Esophagus muscularis mucosa (tissue), 4 donors: ENCODE data around the gene PIK3R6. TPM values are rescaled to one million over a fixed set of nuclear protein-coding genes. Genes with fewer than 3 reads are reported as not detected.
"Not testable (repeated sequence)": the region's sequence is repeated elsewhere in the genome, so short reads cannot be mapped to it uniquely, and the experiment has no call there.

ENCODE experiments used
- DNase-seq: peaks from one replicate; pipeline ENCODE4 v3.0.0-alpha.2; 2017; ENCODE audit errors: extremely low spot score
- H3K27ac ChIP-seq, 4 donors: fragments of 200-600 bp; sonication (generic); replicated peaks in 1 of 4; 1 replicate in 3 of 4; 2 replicates in 1 of 4; pipeline ENCODE4 v1.5.1; 2016 to 2019; ENCODE audit warnings: mild to moderate bottlenecking in 1 of 4
- H3K27me3 ChIP-seq, 4 donors: fragments of 200-600 bp; sonication (generic); one replicate each; pipeline versions ENCODE4 v1.5.1 to v1.6.0; 2016 to 2019
- H3K36me3 ChIP-seq, 4 donors: fragments of 200-600 bp; sonication (generic); one replicate each; pipeline ENCODE4 v1.5.1; 2016 to 2019
- H3K4me1 ChIP-seq, 4 donors: fragments of 200-600 bp; sonication (generic); one replicate each; pipeline ENCODE4 v1.5.1; 2016 to 2019
- H3K4me3 ChIP-seq, 4 donors: fragments of 200-600 bp; sonication (generic); 1 replicate in 2 of 4; 2 replicates in 2 of 4; pipeline ENCODE4 v1.5.1; 2016 to 2019; ENCODE audit warnings: mild to moderate bottlenecking in 4 of 4, moderate library complexity in 1 of 4
- H3K9me3 ChIP-seq, 4 donors: fragments of 200-600 bp; sonication (generic); 1 replicate in 3 of 4; 2 replicates in 1 of 4; pipeline ENCODE4 v1.5.1; 2016 to 2019
- CTCF ChIP-seq, 3 experiments: fragments of 200-600 bp in 2 of 3; fragments of 450-650 bp in 1 of 3; sonication (generic) in 2 of 3; IDR thresholded peaks; one replicate each; pipeline ENCODE4 v1.5.1; 2017 to 2019; ENCODE audit warnings: antibody characterized with exemption in 3 of 3, mild to moderate bottlenecking in 2 of 3, moderate library complexity in 1 of 3
- EP300 ChIP-seq: sonication (generic); formaldehyde crosslinking; IDR thresholded peaks from one replicate; pipeline ENCODE4 v1.6.1; 2017; ENCODE audit warnings: antibody characterized with exemption
- POLR2A ChIP-seq: fragments of 450-650 bp; IDR thresholded peaks from one replicate; pipeline ENCODE4 v1.6.1; 2017; ENCODE audit warnings: antibody characterized with exemption, moderate library complexity, mild to moderate bottlenecking, low read depth
- POLR2AphosphoS5 ChIP-seq, 2 donors: sonication (generic); formaldehyde crosslinking; IDR thresholded peaks; one replicate each; pipeline ENCODE4 v1.6.1; 2017; ENCODE audit warnings: antibody characterized with exemption in 2 of 2
- WGBS: methylation state at CpG from one replicate; pipeline ENCODE4 v1.1.5; 2018; 5-methylcytosine and 5-hydroxymethylcytosine counted together
- intact Hi-C: fragments of 100-400 bp; cut with DNase I; formaldehyde crosslinking; loops from one replicate; pipeline ENCODE4 v1.15.1; 2023
- total RNA-seq, 4 donors: library from RNA; depleted of rRNA; stranded (reverse); fragments of >200 nt; gene quantifications; one replicate each; pipeline versions ENCODE4 v1.1.0 to v1.2.1, GENCODE V29; 2016

The PIK3R6 gene
- total RNA-seq, 4 donors from 2014 or later = 0.52 to 3.3 (median 1.8) TPM

- intact Hi-C loops = no loop called here
- H3K27ac ChIP-seq = no peak overlapping the region
- WGBS = 74% methylated on average over 4 of the region's 4 CpGs
Observed at GRCh38 chr17:8806926-8807550, 60.4 kb downstream of the PIK3R6 start.

DNA sequence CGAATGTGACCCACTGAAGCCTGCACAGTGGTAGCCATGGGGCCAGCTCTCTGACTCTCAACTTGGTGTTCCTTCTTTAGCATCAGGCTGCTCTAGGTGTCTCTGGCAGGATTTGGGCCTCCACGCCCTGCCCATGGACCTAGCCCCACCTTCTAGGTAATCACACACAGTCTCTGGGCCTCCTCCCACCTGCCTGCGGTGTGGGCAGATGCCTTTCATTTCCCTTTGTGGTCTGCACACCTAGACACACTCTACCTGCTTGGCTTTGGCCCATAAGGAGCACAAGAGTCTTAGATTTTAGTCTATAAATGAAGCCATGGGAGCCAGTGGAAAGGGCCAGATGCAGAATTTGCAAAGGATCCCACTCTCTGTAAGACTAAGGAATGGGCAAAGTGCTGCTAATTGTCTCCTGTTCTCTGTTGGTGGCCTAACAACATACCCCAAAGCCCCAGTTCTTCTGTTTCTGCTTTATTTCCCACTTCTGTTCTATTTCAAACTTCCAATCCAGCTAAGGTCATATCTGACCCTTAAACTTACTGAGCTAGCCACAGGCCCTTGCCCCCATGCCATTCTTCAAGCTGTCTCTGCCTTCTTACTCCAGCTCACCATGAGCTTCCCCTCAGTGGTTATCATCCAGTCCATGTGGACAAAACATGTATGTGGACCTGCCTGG, 61.1 kb downstream of the PIK3R6 start:
- intact Hi-C loops = no loop called here
- DNase-seq = peak; percentile 64
- peaks cover 0 to 5% (median 0%) of the 10 kb centered on the region in 4 donors for H3K36me3 ChIP-seq
- TF ChIP-seq POLR2AphosphoS5 (IDR thresholded peaks at IDR 0.05) (no peak), CTCF (IDR thresholded peaks at IDR 0.05) (no peak), POLR2A (no peak), EP300 (no peak)
- no peaks in the 10 kb centered on the region for H3K4me1 ChIP-seq
- no peak overlapping the region for H3K27ac ChIP-seq
- H3K4me3 ChIP-seq = no peak overlapping the region
- H3K27me3 ChIP-seq = peaks cover 0 to 22% (median 0%) of the 10 kb centered on the region in 4 donors
- WGBS = 100% methylated on average over 3 of the region's 3 CpGs
- H3K9me3 ChIP-seq = peaks cover 0 to 17% (median 6%) of the 10 kb centered on the region in 4 donors

More at GRCh38 chr17:8806926-8807550, 60.4 kb downstream of the PIK3R6 start:
- no peak for TF ChIP-seq POLR2A
- no peak for TF ChIP-seq EP300
- no peak for TF ChIP-seq CTCF (IDR thresholded peaks at IDR 0.05)
- no peak for TF ChIP-seq POLR2AphosphoS5 (IDR thresholded peaks at IDR 0.05)
- H3K4me1 ChIP-seq = no peaks in the 10 kb centered on the region
- peaks cover 0 to 24% (median 0%) of the 10 kb centered on the region in 4 donors for H3K27me3 ChIP-seq
- no peak overlapping the region for H3K4me3 ChIP-seq
- peak; percentile 39 for DNase-seq
- peaks cover 0 to 17% (median 6%) of the 10 kb centered on the region in 4 donors for H3K9me3 ChIP-seq
- peaks cover 0 to 5% (median 0%) of the 10 kb centered on the region in 4 donors for H3K36me3 ChIP-seq

DNA sequence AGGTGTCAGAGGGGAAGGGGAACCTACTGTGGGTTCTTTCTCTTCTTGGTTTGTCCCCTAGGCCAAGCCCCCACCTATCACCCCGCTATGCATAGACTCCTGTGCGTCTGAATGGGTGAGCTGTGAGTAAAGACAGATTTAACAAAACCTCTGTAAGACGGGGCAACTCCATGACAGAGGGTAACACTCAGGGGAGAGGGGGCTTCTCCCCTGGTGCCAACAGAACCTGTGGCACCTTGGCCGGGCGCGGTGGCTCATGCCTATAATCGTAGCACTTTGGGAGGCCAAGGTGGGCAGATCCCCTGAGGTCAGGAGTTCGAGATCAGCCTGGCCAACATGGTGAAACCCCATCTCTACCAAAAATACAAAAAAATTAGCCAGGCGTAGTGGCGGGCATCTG, 62.1 kb downstream of the PIK3R6 start:
- H3K4me3 ChIP-seq, H3K9me3 ChIP-seq, H3K36me3 ChIP-seq, intact Hi-C loops, H3K27ac ChIP-seq, H3K4me1 ChIP-seq: not testable (repeated sequence)
- 91% methylated on average over 10 of the region's 10 CpGs for WGBS
- peak; percentile 86 for DNase-seq
- H3K27me3 ChIP-seq = peaks cover 0 to 22% (median 0%) of the 10 kb centered on the region in 4 donors

- peak; percentile 84 for DNase-seq
- Histone ChIP-seq H3K27me3 (peaks cover 0 to 31% (median 3%) of the 10 kb centered on the region in 4 donors), H3K4me1 (peaks cover 0 to 8% (median 5%) of the 10 kb centered on the region in 4 donors), H3K9me3 (no peaks in the 10 kb centered on the region), H3K27ac (no peak overlapping the region), H3K36me3 (peaks cover 0 to 5% (median 0%) of the 10 kb centered on the region in 4 donors), H3K4me3 (no peak overlapping the region)
- intact Hi-C loops = no loop called here
- no peak for TF ChIP-seq POLR2A
- TF ChIP-seq CTCF (IDR thresholded peaks at IDR 0.05) = no peak
- no peak for TF ChIP-seq EP300
- 83% methylated on average over 19 of the region's 19 CpGs for WGBS
Observed at GRCh38 chr17:8803531-8804420, 63.7 kb downstream of the PIK3R6 start.
